MM.1S (cell line): ENCODE data around the gene PNO1.
A peak's percentile ranks its signal among the peaks of the same experiment; 100 is the strongest.

Experiments
- DNase-seq: peaks from one replicate; pipeline ENCODE4 v3.0.0-alpha.2; 2015
- H2AFZ ChIP-seq: fragments of 300-600 bp; sonication (generic); 2 replicates; pipeline ENCODE4 v1.6.0; 2016; ENCODE audit warnings: antibody characterized with exemption, low read length
- H3F3A ChIP-seq: fragments of 300-600 bp; sonication (generic); 2 replicates; pipeline ENCODE4 v1.6.1; 2016; ENCODE audit warnings: mild to moderate bottlenecking, antibody characterized with exemption, low read length, moderate library complexity, mixed read lengths; ENCODE audit not compliant: insufficient read depth
- H3K27ac ChIP-seq: fragments of 300-600 bp; sonication (generic); 2 replicates; pipeline ENCODE4 v1.5.1; 2016; ENCODE audit warnings: mild to moderate bottlenecking, low read length
- H3K27me3 ChIP-seq: fragments of 300-600 bp; sonication (generic); replicated peaks from 2 replicates; pipeline ENCODE4 v1.6.0; 2016; ENCODE audit warnings: low read length; ENCODE audit not compliant: insufficient read depth
- H3K36me3 ChIP-seq: fragments of 300-600 bp; sonication (generic); replicated peaks from 2 replicates; pipeline ENCODE4 v1.6.1; 2016; ENCODE audit warnings: mild to moderate bottlenecking, low read length, mixed read lengths; ENCODE audit not compliant: insufficient read depth
- H3K4me1 ChIP-seq: fragments of 300-600 bp; sonication (generic); 2 replicates; pipeline ENCODE4 v1.6.1; 2016; ENCODE audit warnings: low read length, mixed read lengths
- H3K4me2 ChIP-seq: fragments of 300-600 bp; sonication (generic); 2 replicates; pipeline ENCODE4 v1.6.0; 2016; ENCODE audit warnings: low read depth, low read length
- H3K4me3 ChIP-seq: fragments of 300-600 bp; sonication (generic); 2 replicates; pipeline ENCODE4 v1.5.1; 2016; ENCODE audit warnings: low read length, mixed read lengths
- H3K79me2 ChIP-seq: fragments of 300-600 bp; sonication (generic); 2 replicates; pipeline ENCODE4 v1.6.1; 2016; ENCODE audit warnings: mixed run types, low read length, mixed read lengths
- H3K9ac ChIP-seq: fragments of 300-600 bp; sonication (generic); 2 replicates; pipeline ENCODE4 v1.6.1; 2016; ENCODE audit warnings: low read length, mixed read lengths
- H3K9me2 ChIP-seq: fragments of 300-600 bp; sonication (generic); replicated peaks from 2 replicates; pipeline ENCODE4 v1.6.1; 2016; ENCODE audit warnings: mild to moderate bottlenecking, low read length, mixed read lengths; ENCODE audit not compliant: insufficient read depth
- H3K9me3 ChIP-seq: fragments of 300-600 bp; sonication (generic); replicated peaks from 2 replicates; pipeline ENCODE4 v1.6.1; 2016; ENCODE audit warnings: mild to moderate bottlenecking, low read length, mixed read lengths; ENCODE audit not compliant: insufficient read depth
- H4K20me1 ChIP-seq: fragments of 300-600 bp; sonication (generic); 2 replicates; pipeline ENCODE4 v1.6.1; 2016; ENCODE audit warnings: mild to moderate bottlenecking, low read length, moderate library complexity, mixed read lengths; ENCODE audit not compliant: insufficient read depth
- EZH2 ChIP-seq: fragments of 300-600 bp; sonication (generic); optimal IDR thresholded peaks from 2 replicates; pipeline ENCODE3; 2017; ENCODE audit warnings: low read depth, mild to moderate bottlenecking, antibody characterized with exemption, low read length, mixed read lengths
- EZH2phosphoT487 ChIP-seq: fragments of 300-600 bp; sonication (generic); IDR thresholded peaks from 2 replicates; pipeline ENCODE4 v1.6.1; 2018; ENCODE audit warnings: antibody characterized with exemption, low read length
- TF ChIP-seq, protein P1 (sequence below): fragments of 300-600 bp; sonication (generic); IDR thresholded peaks from 2 replicates; pipeline ENCODE4 v1.5.1; 2016; ENCODE audit warnings: antibody characterized with exemption, low read length, mixed read lengths

The PNO1 gene

DNA sequence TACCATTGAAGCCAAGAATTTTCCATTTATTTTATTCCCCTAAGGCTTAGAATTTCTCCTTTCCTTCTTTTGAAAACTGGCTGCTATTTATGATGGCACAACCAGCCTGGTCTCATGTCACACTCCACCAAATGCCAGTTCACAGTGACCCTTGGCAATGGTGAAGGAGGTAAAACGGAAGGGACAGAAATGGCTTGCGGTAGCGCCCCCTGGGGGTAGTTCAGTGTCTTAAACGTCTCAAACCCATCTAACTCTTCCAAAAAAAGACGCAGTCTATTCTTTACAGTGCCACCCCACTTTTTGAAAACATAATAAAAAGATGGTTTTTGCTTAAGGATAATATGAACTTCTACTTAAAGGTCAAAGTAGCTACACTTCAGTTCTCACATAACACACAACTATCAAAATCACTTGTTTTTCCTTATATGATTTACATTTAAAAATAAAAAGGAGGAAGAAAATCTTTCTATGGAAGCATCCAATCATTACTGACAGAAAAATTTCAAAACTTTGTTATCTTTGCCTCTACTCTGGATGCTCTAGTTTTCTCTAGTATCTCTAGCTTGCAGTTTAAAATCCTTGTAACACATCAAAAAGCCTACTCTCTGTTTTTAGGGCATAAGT lies 28.0 kb downstream of the PNO1 start:
- H3F3A ChIP-seq = 0 out of 2 replicates have a peak, but pooled peaks cover 2% of the 10 kb centered on the region
- peak; percentile 42 for DNase-seq

DNA sequence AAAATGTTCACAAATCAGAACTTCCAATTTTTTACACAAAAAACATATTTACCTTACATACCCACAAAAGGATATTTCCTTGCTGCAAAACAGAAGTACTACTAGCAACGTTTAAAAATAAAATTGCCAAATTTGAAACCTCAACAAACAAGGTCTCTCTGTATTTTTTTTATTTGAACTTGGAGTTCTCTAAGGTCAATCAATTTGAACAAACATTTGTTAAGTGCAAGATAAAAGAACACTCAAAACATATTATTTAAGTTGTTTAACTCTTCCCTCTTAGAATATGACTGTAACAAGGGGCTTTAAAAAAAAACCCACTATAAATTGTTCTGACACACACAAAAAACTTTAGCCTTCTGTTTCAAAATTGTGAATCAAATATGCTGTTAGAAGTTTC lies 29.6 kb downstream of the PNO1 start:
- peaks cover 66% of the 10 kb centered on the region for H3K79me2 ChIP-seq

More for the DNA sequence above, 28.0 kb downstream of the PNO1 start:
- Histone ChIP-seq H3K4me3 (no peak overlapping the region), H4K20me1 (no peaks in the 10 kb centered on the region), H3K4me1 (no peaks in the 10 kb centered on the region), H3K9ac (no peak overlapping the region), H3K27ac (no peak overlapping the region), H3K9me3 (no peaks in the 10 kb centered on the region), H3K27me3 (no peaks in the 10 kb centered on the region), H3K36me3 (no peaks in the 10 kb centered on the region), H3K79me2 (peaks cover 51% of the 10 kb centered on the region), H3K9me2 (no peaks in the 10 kb centered on the region), H2AFZ (no peak overlapping the region), H3K4me2 (no peak overlapping the region)
- TF ChIP-seq EZH2phosphoT487 (no peak), EZH2 (no peak)
- TF ChIP-seq, protein P1, sequence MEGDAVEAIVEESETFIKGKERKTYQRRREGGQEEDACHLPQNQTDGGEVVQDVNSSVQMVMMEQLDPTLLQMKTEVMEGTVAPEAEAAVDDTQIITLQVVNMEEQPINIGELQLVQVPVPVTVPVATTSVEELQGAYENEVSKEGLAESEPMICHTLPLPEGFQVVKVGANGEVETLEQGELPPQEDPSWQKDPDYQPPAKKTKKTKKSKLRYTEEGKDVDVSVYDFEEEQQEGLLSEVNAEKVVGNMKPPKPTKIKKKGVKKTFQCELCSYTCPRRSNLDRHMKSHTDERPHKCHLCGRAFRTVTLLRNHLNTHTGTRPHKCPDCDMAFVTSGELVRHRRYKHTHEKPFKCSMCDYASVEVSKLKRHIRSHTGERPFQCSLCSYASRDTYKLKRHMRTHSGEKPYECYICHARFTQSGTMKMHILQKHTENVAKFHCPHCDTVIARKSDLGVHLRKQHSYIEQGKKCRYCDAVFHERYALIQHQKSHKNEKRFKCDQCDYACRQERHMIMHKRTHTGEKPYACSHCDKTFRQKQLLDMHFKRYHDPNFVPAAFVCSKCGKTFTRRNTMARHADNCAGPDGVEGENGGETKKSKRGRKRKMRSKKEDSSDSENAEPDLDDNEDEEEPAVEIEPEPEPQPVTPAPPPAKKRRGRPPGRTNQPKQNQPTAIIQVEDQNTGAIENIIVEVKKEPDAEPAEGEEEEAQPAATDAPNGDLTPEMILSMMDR = peak; percentile 71

DNA sequence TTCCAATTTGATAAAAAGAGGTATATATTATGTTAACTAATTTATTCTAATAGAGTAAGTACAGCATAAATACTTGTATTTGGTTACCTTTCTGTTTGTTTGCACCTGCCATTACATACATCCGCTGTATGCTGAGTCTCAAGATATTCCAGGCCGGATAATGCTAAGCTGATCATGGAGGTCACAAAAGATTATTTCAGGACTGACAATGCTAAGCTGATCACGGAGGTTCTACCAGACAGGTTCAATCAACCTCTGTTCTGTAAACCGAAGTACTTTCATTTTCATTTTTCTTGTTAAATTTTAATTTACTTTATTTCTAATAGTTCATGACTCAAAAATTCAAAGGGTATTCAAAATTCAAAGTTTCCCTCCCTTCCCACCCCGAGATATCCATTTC lies 31.1 kb downstream of the PNO1 start:
- peak overlapping the region; percentile 37; the same call in 1 of the 2 replicates for H3K9ac ChIP-seq
- no peaks in the 10 kb centered on the region for H3K4me1 ChIP-seq
- no peaks in the 10 kb centered on the region for H3K9me3 ChIP-seq
- H3F3A ChIP-seq = 0 out of 2 replicates have a peak, but pooled peaks cover 6% of the 10 kb centered on the region
- peaks cover 74% of the 10 kb centered on the region for H3K79me2 ChIP-seq
- peak overlapping the region; percentile 84 for H3K4me2 ChIP-seq
- H3K36me3 ChIP-seq = no peaks in the 10 kb centered on the region
- TF ChIP-seq EZH2 = no peak
- no peak for TF ChIP-seq EZH2phosphoT487
- TF ChIP-seq, protein P1 = no peak
- H4K20me1 ChIP-seq = no peaks in the 10 kb centered on the region; the same call in 1 of the 2 replicates
- no peak overlapping the region for H3K27ac ChIP-seq
- H3K27me3 ChIP-seq = no peaks in the 10 kb centered on the region
- DNase-seq = peak; percentile 17
- H3K9me2 ChIP-seq = no peaks in the 10 kb centered on the region
- peak overlapping the region; percentile 40 for H3K4me3 ChIP-seq
- no peak overlapping the region for H2AFZ ChIP-seq

More for the DNA sequence above, 29.6 kb downstream of the PNO1 start:
- TF ChIP-seq EZH2 (no peak), EZH2phosphoT487 (no peak)
- TF ChIP-seq, protein P1 = no peak
- Histone ChIP-seq H2AFZ (no peak overlapping the region), H3K9me3 (no peaks in the 10 kb centered on the region), H3K27ac (no peak overlapping the region), H4K20me1 (no peaks in the 10 kb centered on the region; the same call in 1 of the 2 replicates), H3K9me2 (no peaks in the 10 kb centered on the region), H3K27me3 (no peaks in the 10 kb centered on the region), H3F3A (0 out of 2 replicates have a peak, but pooled peaks cover 6% of the 10 kb centered on the region), H3K9ac (no peak overlapping the region), H3K4me1 (no peaks in the 10 kb centered on the region), H3K4me2 (no peak overlapping the region), H3K4me3 (no peak overlapping the region), H3K36me3 (no peaks in the 10 kb centered on the region)
- DNase-seq = no peak
